SW 1271 (cell line): ENCODE measurements around the gene APEH.

Experiments
- DNase-seq, 2 experiments: peaks; one replicate each; lab custom pipeline; 2025; lab: John Stamatoyannopoulos, UW

Gene APEH

DNA sequence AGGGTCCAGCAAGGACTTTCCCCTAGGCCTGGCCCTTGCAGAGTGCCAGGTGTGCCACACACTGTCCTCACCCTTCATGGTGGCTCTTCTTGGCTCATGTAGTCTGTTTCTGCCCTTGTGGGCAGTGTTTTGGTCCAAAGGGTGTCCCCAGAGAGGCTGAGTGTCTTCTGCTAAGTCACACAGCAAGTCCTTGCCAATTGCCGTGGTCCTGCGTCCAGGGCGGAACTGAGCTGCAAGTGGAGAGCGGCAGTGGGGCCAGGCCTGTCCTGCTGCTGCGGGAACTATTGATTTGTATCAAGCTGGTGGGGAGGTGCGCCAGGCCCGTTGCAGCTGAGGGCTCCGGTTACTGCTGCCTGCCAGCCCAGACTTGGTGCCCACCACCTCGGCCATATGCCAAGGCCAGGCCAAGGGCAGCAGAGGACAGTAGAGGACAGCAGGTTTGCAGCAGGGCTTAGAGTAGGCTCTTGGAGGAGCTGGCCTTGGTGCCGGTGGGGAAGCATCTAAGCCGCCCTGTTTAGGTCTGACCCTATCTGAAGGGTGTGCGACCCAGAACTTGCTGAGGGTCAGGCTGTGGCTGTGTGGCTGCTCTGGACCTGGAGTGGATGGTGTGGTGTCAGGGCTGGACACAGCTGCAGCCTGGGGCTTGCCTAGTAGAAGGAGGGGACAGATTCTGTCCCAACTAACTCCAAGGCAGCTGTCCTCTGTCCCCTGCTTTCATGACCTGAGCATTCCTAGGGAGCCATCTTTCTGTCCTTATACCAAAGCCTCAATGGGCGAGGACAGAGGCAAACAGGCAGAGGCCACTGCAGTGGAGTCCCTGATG, 40.8 kb downstream of the APEH start:
- DNase-seq, result no peak

GRCh38 chr3:49715611-49716121, 41.5 kb downstream of the APEH start:
- DNase-seq, result no peak

DNA sequence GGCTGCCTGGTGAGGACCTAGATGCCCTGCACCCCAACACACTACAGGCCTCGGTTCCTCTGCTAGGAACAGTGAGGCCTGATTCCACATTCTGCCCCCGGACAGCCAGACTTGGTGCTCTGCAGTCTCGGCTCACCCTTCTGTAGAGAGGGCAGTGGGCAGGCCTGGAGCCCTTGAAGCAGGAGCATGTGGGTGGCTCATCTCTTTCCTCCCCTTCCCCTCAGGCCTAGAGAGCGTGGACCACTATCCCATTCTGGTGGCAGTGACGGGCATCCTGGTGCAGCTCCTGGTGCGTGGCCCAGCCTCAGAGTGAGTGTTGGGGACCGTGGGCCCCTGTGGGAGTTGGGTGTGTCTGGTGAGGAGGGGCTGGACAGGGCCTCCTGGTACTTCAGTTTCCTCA, 42.0 kb downstream of the APEH start:
- no peak for DNase-seq

- no peak for DNase-seq
Measured at GRCh38 chr3:49716691-49717210, 42.6 kb downstream of the APEH start.

DNA sequence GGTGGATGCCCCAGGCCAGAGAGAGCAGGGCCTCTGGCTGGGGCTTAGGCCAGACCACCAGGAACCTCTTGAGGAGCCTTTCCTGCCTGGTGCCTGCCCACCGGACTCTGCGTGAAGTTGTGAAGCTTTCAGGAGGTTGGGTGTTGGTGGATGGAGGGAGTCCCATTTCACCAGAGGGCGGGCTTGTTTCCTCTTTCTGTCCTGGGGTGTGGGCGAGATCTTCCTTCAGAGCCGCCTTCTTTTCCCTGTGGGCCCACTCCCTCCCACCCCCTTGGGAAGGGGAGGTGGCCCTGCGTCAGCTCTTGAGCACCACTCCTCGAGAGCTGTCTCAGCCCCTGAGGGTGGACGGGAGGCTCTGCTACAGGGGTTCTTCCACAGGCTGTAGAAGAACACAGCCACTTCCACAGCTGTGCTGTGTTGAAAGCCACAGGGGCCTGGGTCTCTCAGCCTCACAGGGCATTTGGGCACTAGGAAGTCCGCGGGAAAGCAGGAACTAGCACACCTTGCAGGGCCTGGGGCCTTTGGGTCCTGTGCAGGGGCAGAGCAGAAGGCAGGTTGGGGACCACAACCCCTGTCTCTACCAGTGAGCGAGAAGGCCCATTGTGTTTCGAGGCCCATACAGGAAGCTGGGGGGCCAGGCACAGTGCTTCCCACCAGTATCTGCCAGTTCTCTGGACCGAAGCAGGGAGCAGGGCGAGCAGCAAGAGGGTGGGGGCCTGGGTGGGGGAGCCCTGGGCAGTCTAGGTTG, 43.2 kb downstream of the APEH start:
- DNase-seq, result no peak

- no peak for DNase-seq
Measured at GRCh38 chr3:49717959-49718857, 44.1 kb downstream of the APEH start.

- no peak for DNase-seq
Measured at GRCh38 chr3:49718858-49719213, 44.7 kb downstream of the APEH start.

DNA sequence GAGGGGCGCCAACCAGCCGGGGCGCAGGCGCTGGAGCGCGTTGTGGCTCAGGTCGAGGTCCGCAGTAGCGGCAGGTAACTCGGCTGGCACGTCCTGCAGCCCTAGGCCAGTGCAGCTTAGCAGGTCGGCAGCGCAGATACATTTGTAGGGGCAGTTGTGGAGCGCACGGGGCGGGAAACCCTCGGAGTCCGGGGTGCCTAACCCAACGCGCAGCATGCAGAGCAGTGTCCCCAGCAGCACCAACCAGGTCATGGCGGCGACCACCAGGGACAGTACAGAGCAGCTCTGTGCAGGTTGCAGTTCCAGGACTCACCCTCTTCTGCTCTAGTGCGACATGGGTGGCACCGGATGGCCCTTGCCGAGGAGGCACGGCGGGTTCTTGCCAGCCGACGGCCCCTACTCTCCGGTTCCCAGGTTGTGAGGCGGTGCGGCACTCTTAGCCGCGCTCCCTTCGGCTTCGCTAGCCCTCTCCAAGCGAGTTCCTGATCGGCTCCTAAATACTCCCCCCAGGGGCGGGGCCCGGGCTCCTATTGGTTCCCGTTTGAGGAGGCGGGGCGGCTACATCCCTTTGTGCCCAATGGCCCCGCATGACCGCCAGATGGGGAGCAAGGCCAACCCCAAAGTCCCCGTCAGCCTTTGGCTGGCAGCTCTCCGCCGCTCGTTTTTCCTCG, 45.2 kb downstream of the APEH start, which contains the start of gene AMIGO3:
Gene AMIGO3, minus strand, starts transcription at position 471 of the 671 bp plus-strand sequence. Its CDS starts 219 bp downstream, at position 252.
- peak; percentile 39 to 77 for DNase-seq

GRCh38 chr3:49720855-49721595, 46.9 kb downstream of the APEH start:
- DNase-seq, result no peak

- no peak for DNase-seq
Measured at GRCh38 chr3:49721596-49721895, 47.4 kb downstream of the APEH start.

DNA sequence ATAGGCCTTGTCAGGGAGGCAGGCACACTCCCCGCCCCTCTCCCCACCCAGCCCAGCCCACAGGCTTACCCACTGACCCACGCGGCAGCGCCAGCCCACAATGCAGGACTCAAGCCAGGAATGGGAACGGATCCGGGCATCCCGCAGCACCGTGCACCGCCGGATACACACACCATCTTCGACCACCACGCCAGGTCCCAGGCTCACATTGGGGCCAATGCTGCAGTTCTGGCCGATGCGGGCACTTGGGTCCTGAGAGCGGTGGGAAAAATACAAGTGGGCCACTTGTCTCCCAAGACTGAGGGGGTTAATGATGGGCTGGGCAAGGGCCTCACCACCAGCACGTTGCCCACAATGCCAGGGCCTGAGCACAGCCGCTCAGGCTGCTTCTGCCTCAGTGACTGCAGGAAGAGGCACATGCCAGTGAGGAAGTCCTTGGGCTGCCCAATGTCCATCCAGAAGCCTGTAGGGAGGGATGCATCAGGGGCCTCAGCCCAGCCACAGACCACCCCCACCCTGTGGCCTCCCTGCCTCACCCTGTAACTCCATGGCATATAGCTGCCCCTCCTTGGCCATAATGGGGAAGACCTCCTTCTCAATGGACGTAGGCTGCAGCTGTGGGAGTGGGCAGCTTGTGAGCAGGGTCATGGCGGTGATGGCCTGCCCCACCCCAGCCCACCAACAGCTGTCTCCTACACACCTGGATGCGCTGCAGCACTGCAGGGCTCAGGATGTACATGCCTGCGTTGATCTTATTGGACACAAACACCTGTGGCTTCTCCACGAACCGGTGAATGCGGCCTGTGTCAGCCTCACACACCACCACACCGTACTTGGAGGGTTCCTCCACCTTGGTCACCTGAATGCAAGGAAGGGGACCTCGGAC, 48.0 kb downstream of the APEH start:
- DNase-seq, result no peak

DNA sequence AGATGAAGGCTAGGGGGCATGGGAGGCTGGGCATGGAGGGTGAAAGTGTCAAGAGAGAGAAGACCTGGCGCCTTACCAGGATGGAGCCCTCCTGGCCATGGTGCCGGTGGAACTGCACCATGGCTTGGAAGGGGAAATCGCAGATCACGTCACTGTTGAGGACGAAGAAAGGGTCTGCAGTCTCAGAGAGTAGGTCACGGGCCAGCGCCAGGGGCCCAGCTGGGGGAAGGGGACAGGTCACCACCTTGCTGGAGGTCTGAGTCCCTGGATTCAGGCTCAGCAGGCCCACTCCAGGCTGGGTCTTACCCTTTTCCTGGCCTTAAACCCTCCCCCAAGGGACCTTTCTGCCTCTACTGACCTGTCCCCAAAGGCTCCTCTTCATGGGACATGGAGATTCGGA, 48.7 kb downstream of the APEH start:
- DNase-seq, result no peak

- DNase-seq, result no peak
Measured at GRCh38 chr3:49723296-49723627, 49.1 kb downstream of the APEH start.

GRCh38 chr3:49723628-49724551, 49.7 kb downstream of the APEH start, which contains the start of gene GMPPB:
GMPPB (minus strand) TSS chr3:49723951; CDS start chr3:49723726, 225 bp downstream.
- DNase-seq, result peak; percentile 76 to 80

- no peak for DNase-seq
Measured at GRCh38 chr3:49724586-49724985, 50.4 kb downstream of the APEH start.

DNA sequence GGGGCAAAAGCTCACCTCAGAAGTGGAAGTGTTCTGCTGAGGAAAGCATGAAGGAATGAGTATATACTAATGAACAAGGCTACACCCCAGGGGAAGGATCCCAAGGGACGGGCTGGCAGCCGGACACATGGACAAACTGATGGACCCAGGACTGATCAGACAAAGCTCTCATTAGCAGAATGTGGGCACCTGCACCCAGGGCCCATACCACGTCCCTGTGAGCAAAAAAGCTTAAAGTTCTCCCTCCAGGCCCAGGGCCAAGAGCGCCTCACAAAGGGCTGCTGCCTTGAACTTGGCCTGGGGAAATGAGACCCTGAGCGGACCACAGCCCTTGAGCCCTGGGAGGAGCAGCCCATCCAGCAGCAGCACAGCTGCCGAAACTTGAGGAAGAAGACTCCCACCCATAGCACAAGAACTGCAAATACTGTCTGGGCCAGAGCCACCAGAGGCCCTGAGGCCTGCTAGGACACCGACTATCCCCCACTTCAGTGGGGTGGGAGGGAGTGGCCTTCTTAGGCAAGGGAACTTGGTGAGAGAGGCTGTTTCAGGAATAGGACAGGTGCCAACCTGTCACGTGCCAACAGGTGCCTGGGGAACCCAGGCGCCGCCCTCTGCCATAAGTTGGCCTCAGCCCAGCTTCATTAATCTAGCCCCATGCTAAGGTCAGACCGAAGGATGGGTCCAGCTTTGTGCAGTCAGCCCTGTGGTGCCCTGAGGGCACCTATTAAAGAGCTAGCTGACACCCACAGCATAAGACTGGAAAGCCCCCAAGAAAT, 51.9 kb downstream of the APEH start:
- DNase-seq, result no peak

DNA sequence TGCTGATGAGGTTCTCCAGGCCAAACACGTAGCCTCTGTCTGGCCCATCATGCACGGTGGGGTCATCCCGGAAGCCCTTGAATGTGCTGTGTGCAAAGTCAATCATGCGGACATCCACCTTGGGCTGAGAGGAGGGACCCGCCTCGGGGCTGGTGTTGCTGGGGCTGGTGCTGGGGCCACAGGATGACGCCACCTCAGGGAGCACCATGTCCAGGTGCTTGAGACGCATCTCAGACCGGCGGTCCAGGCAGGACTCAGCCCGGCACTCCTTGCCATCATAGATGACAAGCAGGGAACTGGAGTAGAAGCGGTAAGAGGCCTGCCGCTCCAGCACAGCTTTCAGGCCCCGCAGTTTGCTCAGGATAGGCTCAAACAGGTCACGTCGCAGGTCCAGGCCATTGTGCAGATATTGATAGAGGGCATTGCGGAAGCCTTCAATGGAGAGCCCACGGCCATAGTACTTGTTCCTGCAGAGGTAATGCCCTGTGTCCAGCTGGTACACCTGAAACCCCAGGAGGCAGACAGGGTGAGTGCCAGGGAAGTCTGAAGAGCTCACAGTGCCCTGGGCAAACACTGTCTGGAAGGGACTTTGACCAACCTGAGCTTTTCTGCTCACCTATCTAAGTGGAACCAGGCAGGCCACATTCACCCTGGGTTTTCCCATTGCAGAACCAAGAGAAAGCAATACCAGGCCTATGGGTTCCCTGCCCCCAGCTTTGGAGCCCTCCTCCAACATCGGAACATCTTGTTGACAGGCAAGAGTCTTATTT, 53.2 kb downstream of the APEH start:
- DNase-seq, result no peak
